ENCODE data around the gene PRKAR1B. TPM values are rescaled to one million over a fixed set of nuclear protein-coding genes. Genes with fewer than 3 reads are reported as not detected.
A peak's percentile ranks its signal among the peaks of the same experiment; 100 is the strongest.

The PRKAR1B gene
- total RNA-seq, 1 experiment from 2014 or later: 43.3 TPM

DNA sequence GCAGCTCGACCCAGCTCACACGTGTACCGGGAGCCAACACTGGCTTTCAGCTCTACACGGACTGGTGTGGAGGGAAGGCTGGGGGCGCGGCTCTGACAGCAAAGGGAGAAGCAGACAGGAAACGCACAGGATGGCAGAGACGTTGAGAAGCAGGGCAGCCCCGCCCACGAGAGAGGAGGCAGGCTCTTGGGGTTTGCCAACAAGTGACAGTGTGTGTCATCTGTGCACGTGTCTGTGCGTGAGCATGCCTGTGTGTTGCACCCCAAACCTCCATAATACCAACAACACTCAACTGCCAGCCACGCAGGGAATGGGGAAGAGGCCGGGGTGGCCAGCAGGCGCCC is 143.0 kb downstream of the PRKAR1B start:
- WGBS (ENCODE audit: extremely low coverage, insufficient read length, low lambda C conversion rate): no CpG with 5 or more reads among the region's 15 CpGs
- peaks cover 11 to 14% of the 10 kb centered on the region in 2 experiments for H3K9me3 Mint-ChIP-seq

More for the DNA sequence above, 143.0 kb downstream of the PRKAR1B start:
- H3K4me1 Mint-ChIP-seq: no peaks in the 10 kb centered on the region
- no peak overlapping the region for H2BK20ac ChIP-seq (ENCODE audit: low read depth, low read length, poor library complexity, severe bottlenecking)
- no peak overlapping the region for H2BK15ac ChIP-seq (ENCODE audit: low read depth, low read length)
- no peak overlapping the region for H3K27ac ChIP-seq (ENCODE audit: insufficient read length, low read depth, low read length)
- H3T11ph ChIP-seq (ENCODE audit: low read length): no peak overlapping the region
- DNase-seq: no peak
- H3K4me3 Mint-ChIP-seq: no peak overlapping the region
- H3K4ac ChIP-seq (ENCODE audit: low read depth, low read length): no peak overlapping the region
- no peak overlapping the region for H2BK120ac ChIP-seq (ENCODE audit: low read depth, low read length, poor library complexity, severe bottlenecking)
- no peak overlapping the region for H2BK5ac ChIP-seq (ENCODE audit: insufficient read length, low read length)
- H3K79me1 ChIP-seq (ENCODE audit: insufficient read depth, low read depth, low read length, poor library complexity, severe bottlenecking): no peaks in the 10 kb centered on the region
- H4K8ac ChIP-seq (replicated peaks; ENCODE audit: insufficient read length, low read depth, low read length): no peak overlapping the region
- H3K79me2 ChIP-seq (ENCODE audit: insufficient read depth, low read length): no peaks in the 10 kb centered on the region
- H3K27ac Mint-ChIP-seq: peak overlapping the region in 2 of 3 experiments; percentile 56 to 80; a peak in 3 of 7 replicates
- no peak for TF ChIP-seq CTCF (conservative IDR thresholded peaks at IDR 0.05)
- H3K27me3 Mint-ChIP-seq (ENCODE audit: low read depth): peaks cover 3% of the 10 kb centered on the region; the same call in 1 of the 2 replicates
- H3K4me2 ChIP-seq (ENCODE audit: insufficient read depth, insufficient read length, low read length): no peak overlapping the region
- H3K36me3 Mint-ChIP-seq (ENCODE audit: insufficient read depth in 1 of 3, low read depth in 3 of 3): peaks cover 40 to 68% (median 41%) of the 10 kb centered on the region in 3 experiments
- no peaks in the 10 kb centered on the region for H3K27me3 ChIP-seq (ENCODE audit: insufficient read depth, low read length)
- H3K23ac ChIP-seq (ENCODE audit: insufficient read length, low read depth, low read length): no peak overlapping the region
- H3K56ac ChIP-seq (ENCODE audit: insufficient read length, low read depth, low read length): no peak overlapping the region
- no peak overlapping the region for H4K91ac ChIP-seq (ENCODE audit: insufficient read length, low read depth, low read length)
- H3K18ac ChIP-seq (ENCODE audit: insufficient read length, low read depth, low read length): no peak overlapping the region
- no peak overlapping the region for H2AFZ ChIP-seq (ENCODE audit: low read length)
- H2BK12ac ChIP-seq (ENCODE audit: insufficient read length, low read depth, low read length): no peak overlapping the region
- H3K9ac ChIP-seq (ENCODE audit: extremely low read depth, insufficient read length, low read length): no peak overlapping the region
- no peaks in the 10 kb centered on the region for H3K4me1 ChIP-seq (ENCODE audit: insufficient read depth, low read length)
- H3K23me2 ChIP-seq (ENCODE audit: insufficient read length, low read depth, low read length, poor library complexity, severe bottlenecking): no peaks in the 10 kb centered on the region
- H3K9me3 ChIP-seq (ENCODE audit: control insufficient read depth, low read depth, low read length): no peaks in the 10 kb centered on the region
- no peak overlapping the region for H2AK5ac ChIP-seq (ENCODE audit: insufficient read length, low read length)
- H4K20me1 ChIP-seq (ENCODE audit: control insufficient read depth, insufficient read depth, insufficient read length): peaks cover 2% of the 10 kb centered on the region
- H4K5ac ChIP-seq (ENCODE audit: insufficient read length, low read depth, low read length): no peak overlapping the region
- no peak overlapping the region for H3K14ac ChIP-seq (ENCODE audit: insufficient read depth, low read length)
